Mesenchymal stem cell (in vitro differentiated cells and primary cell): ENCODE results near the gene ECD. TPM values are rescaled to one million over a fixed set of nuclear protein-coding genes. Genes with fewer than 3 reads are reported as not detected.

ENCODE experiments used
- DNase-seq: peaks from one replicate; pipeline ENCODE4 v3.0.0-alpha.2; 2013
- H2AFZ ChIP-seq: one replicate; pipeline ENCODE4 v1.6.1; 2013; ENCODE audit warnings: low read depth, mild to moderate bottlenecking, control low read depth, inconsistent platforms, low read length, moderate library complexity
- H2AK5ac ChIP-seq: 2 replicates; pipeline ENCODE4 v1.6.1; 2013; ENCODE audit warnings: low read length, moderate library complexity, mild to moderate bottlenecking, inconsistent platforms; ENCODE audit not compliant: severe bottlenecking
- H2BK120ac ChIP-seq: one replicate; pipeline ENCODE4 v1.6.1; 2013; ENCODE audit warnings: low read depth, mild to moderate bottlenecking, inconsistent platforms, low read length, moderate library complexity
- H2BK12ac ChIP-seq, 2 experiments: one replicate each; pipeline ENCODE4 v1.6.1; 2013; ENCODE audit warnings: inconsistent platforms in 2 of 2, low read length in 2 of 2, mild to moderate bottlenecking in 2 of 2, moderate library complexity in 2 of 2, control low read depth in 1 of 2
- H2BK15ac ChIP-seq: one replicate; pipeline ENCODE4 v1.6.1; 2013; ENCODE audit warnings: mild to moderate bottlenecking, low read depth, inconsistent platforms; ENCODE audit not compliant: poor library complexity, severe bottlenecking
- H2BK5ac ChIP-seq: 2 replicates; pipeline ENCODE4 v1.6.1; 2013; ENCODE audit warnings: low read depth, mild to moderate bottlenecking, low read length, control low read depth, inconsistent platforms; ENCODE audit not compliant: poor library complexity, severe bottlenecking
- H3K14ac ChIP-seq, 2 experiments: one replicate each; pipeline ENCODE4 v1.6.1; 2013; ENCODE audit warnings: inconsistent platforms in 2 of 2, low read length in 2 of 2, control low read depth in 1 of 2, mild to moderate bottlenecking in 1 of 2, moderate library complexity in 1 of 2
- H3K18ac ChIP-seq, 2 experiments: one replicate each; pipeline ENCODE4 v1.6.1; 2013; ENCODE audit warnings: inconsistent platforms in 2 of 2, low read length in 2 of 2, control low read depth in 1 of 2, low read depth in 1 of 2, mild to moderate bottlenecking in 1 of 2
- H3K23ac ChIP-seq, 2 experiments: one replicate each; pipeline ENCODE4 v1.6.1; 2013; ENCODE audit warnings: inconsistent platforms in 2 of 2, low read length in 2 of 2, mild to moderate bottlenecking in 2 of 2, moderate library complexity in 2 of 2, control low read depth in 1 of 2
- H3K27ac ChIP-seq: 2 replicates; pipeline ENCODE4 v1.5.1; 2013; ENCODE audit warnings: mild to moderate bottlenecking, moderate library complexity, low read length, control low read depth, inconsistent platforms; ENCODE audit not compliant: poor library complexity, severe bottlenecking
- H3K27me3 ChIP-seq, 2 experiments: 2 replicates each; pipeline versions ENCODE4 v1.6.1 to v1.7.0; 2013; ENCODE audit warnings: low read length in 2 of 2, mild to moderate bottlenecking in 2 of 2, moderate library complexity in 2 of 2, control low read depth in 1 of 2, inconsistent platforms in 1 of 2; ENCODE audit not compliant: control insufficient read depth in 1 of 2, insufficient read depth in 1 of 2
- H3K36me3 ChIP-seq, 2 experiments: 2 replicates each; pipeline versions ENCODE4 v1.6.1 to v1.7.0; 2013; ENCODE audit warnings: low read length in 2 of 2, control low read depth in 1 of 2, inconsistent platforms in 1 of 2, low read depth in 1 of 2, mild to moderate bottlenecking in 1 of 2; ENCODE audit not compliant: insufficient read depth in 2 of 2, control insufficient read depth in 1 of 2
- H3K4ac ChIP-seq, 2 experiments: one replicate each; pipeline ENCODE4 v1.6.1; 2013; ENCODE audit warnings: inconsistent platforms in 2 of 2, low read length in 2 of 2, mild to moderate bottlenecking in 2 of 2, moderate library complexity in 2 of 2, control low read depth in 1 of 2, low read depth in 1 of 2
- H3K4me1 ChIP-seq: 2 replicates; pipeline ENCODE4 v1.6.1; 2013; ENCODE audit warnings: low read depth, low read length, control low read depth; ENCODE audit not compliant: control insufficient read depth, insufficient read depth
- H3K4me2 ChIP-seq: 2 replicates; pipeline ENCODE4 v1.6.1; 2013; ENCODE audit warnings: low read length, mild to moderate bottlenecking, inconsistent platforms; ENCODE audit not compliant: poor library complexity, severe bottlenecking
- H3K4me3 ChIP-seq, 2 experiments: 2 replicates each; pipeline versions ENCODE4 v1.5.1 to v1.7.0; 2013; ENCODE audit warnings: low read length in 2 of 2, mild to moderate bottlenecking in 2 of 2, control low read depth in 1 of 2, low read depth in 1 of 2; ENCODE audit not compliant: insufficient read depth in 1 of 2
- H3K79me1 ChIP-seq: replicated peaks from 2 replicates; pipeline ENCODE4 v1.6.1; 2013; ENCODE audit warnings: mild to moderate bottlenecking, control low read depth, low read length, inconsistent platforms; ENCODE audit not compliant: poor library complexity, severe bottlenecking
- H3K9ac ChIP-seq: 2 replicates; pipeline ENCODE4 v1.7.0; 2013; ENCODE audit warnings: mild to moderate bottlenecking, low read length, moderate library complexity
- H3K9me3 ChIP-seq: 2 replicates; pipeline ENCODE4 v1.7.0; 2013; ENCODE audit warnings: mild to moderate bottlenecking, low read length; ENCODE audit not compliant: control insufficient read depth
- H4K8ac ChIP-seq: one replicate; pipeline ENCODE4 v1.6.1; 2013; ENCODE audit warnings: inconsistent platforms, mild to moderate bottlenecking, low read length, moderate library complexity
- H4K91ac ChIP-seq: one replicate; pipeline ENCODE4 v1.6.1; 2013; ENCODE audit warnings: mild to moderate bottlenecking, low read length, inconsistent platforms
- WGBS: methylation state at CpG from one replicate; pipeline ENCODE4 v1.1.7; 2013; ENCODE audit warnings: mixed read lengths; 5-methylcytosine and 5-hydroxymethylcytosine counted together
- polyA plus RNA-seq, 2 experiments: library from polyadenylated mRNA; stranded (reverse); fragments of 200-250 nt; gene quantifications; one replicate each; pipeline ENCODE4 v1.2.3, GENCODE V29; 2013

Gene ECD
- polyA plus RNA-seq (2013, experiment 1 of 2) = 24.0 TPM
- polyA plus RNA-seq (2013, experiment 2 of 2) = 25.3 TPM

GRCh38 chr10:73167783-73168464 is at the start of gene ECD, which contains the start of gene FAM149B1:
ECD (minus strand) TSS chr10:73168008; CDS start chr10:73163937, 4,071 bp downstream.
FAM149B1 (plus strand) TSS chr10:73168119; CDS start chr10:73168340, 221 bp downstream.
- peak; percentile 97 for DNase-seq
- peak within 1 kb of the TSS; percentile 73 for H2AFZ ChIP-seq
- WGBS = under 1% methylated on average over 42 of the region's 49 CpGs

GRCh38 chr10:73215749-73216148 is 47.9 kb upstream of the ECD start:
- no peak overlapping the region for H3K23ac ChIP-seq
- no peak overlapping the region for H3K18ac ChIP-seq
- H2BK15ac ChIP-seq = no peak overlapping the region
- H3K4ac ChIP-seq = no peak overlapping the region
- no peaks in the 10 kb centered on the region for H3K9me3 ChIP-seq
- no peak overlapping the region for H4K8ac ChIP-seq
- WGBS = 100% methylated on average over 1 of the region's 1 CpG
- H3K79me1 ChIP-seq = peaks cover 8% of the 10 kb centered on the region
- no peak overlapping the region for H2BK12ac ChIP-seq
- H3K27me3 ChIP-seq = no peaks in the 10 kb centered on the region
- H2BK5ac ChIP-seq = no peak overlapping the region
- H2AK5ac ChIP-seq = no peak overlapping the region
- H4K91ac ChIP-seq = no peak overlapping the region
- no peak overlapping the region for H2BK120ac ChIP-seq
- no peak overlapping the region for H3K4me3 ChIP-seq
- DNase-seq = no peak
- H3K14ac ChIP-seq = no peak overlapping the region
- H3K4me2 ChIP-seq = no peak overlapping the region
- H3K27ac ChIP-seq = no peak overlapping the region
- no peak overlapping the region for H2AFZ ChIP-seq
- H3K36me3 ChIP-seq = peaks cover 6 to 33% of the 10 kb centered on the region in 2 experiments
- peaks cover 1% of the 10 kb centered on the region for H3K4me1 ChIP-seq
- no peak overlapping the region for H3K9ac ChIP-seq

More at GRCh38 chr10:73167783-73168464, at the start of gene ECD, which contains the start of gene FAM149B1:
- no peak within 1 kb of the TSS for H2BK12ac ChIP-seq
- H4K91ac ChIP-seq = peak within 1 kb of the TSS; percentile 66
- peaks cover 1% of the 10 kb centered on the region for H3K4me1 ChIP-seq
- H3K4me3 ChIP-seq = peak within 1 kb of the TSS; percentile 83 to 99
- peak within 1 kb of the TSS; percentile 98 for H4K8ac ChIP-seq
- H3K79me1 ChIP-seq = peaks cover 7% of the 10 kb centered on the region
- peaks cover under 1 to 21% of the 10 kb centered on the region in 2 experiments for H3K36me3 ChIP-seq
- peak within 1 kb of the TSS; percentile 95 for H3K27ac ChIP-seq
- H3K18ac ChIP-seq = peak within 1 kb of the TSS; percentile 95 to 98
- peak within 1 kb of the TSS in 1 of 2 experiments; percentile 77 for H3K14ac ChIP-seq
- peak within 1 kb of the TSS; percentile 57 for H2AK5ac ChIP-seq
- H3K27me3 ChIP-seq = no peaks in the 10 kb centered on the region
- peak within 1 kb of the TSS; percentile 88 for H3K4ac ChIP-seq
- H3K9me3 ChIP-seq = no peaks in the 10 kb centered on the region
- peak within 1 kb of the TSS; percentile 22 for H2BK5ac ChIP-seq
- peak within 1 kb of the TSS; percentile 66 for H3K4me2 ChIP-seq
- peak within 1 kb of the TSS; percentile 86 for H2BK120ac ChIP-seq
- H3K23ac ChIP-seq = no peak within 1 kb of the TSS
- peak within 1 kb of the TSS; percentile 77 for H2BK15ac ChIP-seq
- H3K9ac ChIP-seq = peak within 1 kb of the TSS; percentile 100

GRCh38 chr10:73211106-73211811 is 43.5 kb upstream of the ECD start:
- Histone ChIP-seq H3K4me3 (no peak overlapping the region), H3K27ac (no peak overlapping the region), H2AFZ (no peak overlapping the region), H3K27me3 (no peaks in the 10 kb centered on the region), H3K4me1 (peaks cover 1% of the 10 kb centered on the region), H3K18ac (no peak overlapping the region), H2BK120ac (no peak overlapping the region), H3K9ac (peak overlapping the region; percentile 13), H2BK5ac (no peak overlapping the region), H4K8ac (no peak overlapping the region), H3K36me3 (peaks cover 15 to 17% of the 10 kb centered on the region in 2 experiments), H4K91ac (no peak overlapping the region), H2BK15ac (no peak overlapping the region), H3K9me3 (no peaks in the 10 kb centered on the region), H3K23ac (no peak overlapping the region), H3K4ac (no peak overlapping the region), H3K79me1 (peaks cover 5% of the 10 kb centered on the region), H3K4me2 (no peak overlapping the region), H3K14ac (no peak overlapping the region), H2BK12ac (no peak overlapping the region), H2AK5ac (no peak overlapping the region)
- 100% methylated on average over 2 of the region's 4 CpGs for WGBS
- DNase-seq = no peak
